Fibroblast of the aortic adventitia (primary cell): ENCODE measurements around the gene ART4. TPM values are rescaled to one million over a fixed set of nuclear protein-coding genes. Genes with fewer than 3 reads are reported as not detected.

ENCODE experiments used
- DNase-seq: peaks from one replicate; pipeline ENCODE4 v3.0.0-alpha.2; 2010; ENCODE audit warnings: low read depth
- H3K4me3 ChIP-seq: 2 replicates; pipeline ENCODE4 v1.5.1; 2011; ENCODE audit warnings: low read depth, mild to moderate bottlenecking, control low read depth, low read length, moderate library complexity
- total RNA-seq: library from RNA; depleted of rRNA; stranded (reverse); fragments of >200 nt; gene quantifications from 2 replicates; pipeline ENCODE4 v1.2.3, GENCODE V29; 2012; ENCODE audit warnings: low replicate concordance
- TF ChIP-seq, protein P1 (sequence below): IDR thresholded peaks from 2 replicates; pipeline ENCODE4 v1.5.1; 2011; ENCODE audit warnings: mild to moderate bottlenecking, low read length, control low read depth, inconsistent platforms; ENCODE audit not compliant: insufficient read depth

The ART4 gene
- total RNA-seq, 1 donor: 0.36 TPM

DNA sequence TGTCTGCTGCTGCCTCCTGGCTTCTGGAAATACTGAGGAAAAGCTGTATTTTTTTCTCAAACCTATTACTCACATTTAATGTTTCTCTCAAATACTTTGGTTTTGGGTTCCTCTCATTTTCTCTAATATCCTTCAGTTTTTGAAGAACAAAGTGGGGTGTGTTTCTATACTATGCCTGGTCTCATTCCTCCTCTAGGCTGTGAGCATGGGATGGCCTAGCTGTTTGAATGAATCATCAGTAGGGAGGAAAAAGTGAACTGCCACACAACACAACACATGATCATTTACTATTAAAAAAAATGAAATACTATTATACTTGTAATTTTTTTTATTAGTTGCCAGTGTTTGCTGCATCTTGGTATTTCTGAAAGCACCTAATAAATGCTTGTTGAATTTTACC is 18.1 kb downstream of the ART4 start:
- no peak for DNase-seq

DNA sequence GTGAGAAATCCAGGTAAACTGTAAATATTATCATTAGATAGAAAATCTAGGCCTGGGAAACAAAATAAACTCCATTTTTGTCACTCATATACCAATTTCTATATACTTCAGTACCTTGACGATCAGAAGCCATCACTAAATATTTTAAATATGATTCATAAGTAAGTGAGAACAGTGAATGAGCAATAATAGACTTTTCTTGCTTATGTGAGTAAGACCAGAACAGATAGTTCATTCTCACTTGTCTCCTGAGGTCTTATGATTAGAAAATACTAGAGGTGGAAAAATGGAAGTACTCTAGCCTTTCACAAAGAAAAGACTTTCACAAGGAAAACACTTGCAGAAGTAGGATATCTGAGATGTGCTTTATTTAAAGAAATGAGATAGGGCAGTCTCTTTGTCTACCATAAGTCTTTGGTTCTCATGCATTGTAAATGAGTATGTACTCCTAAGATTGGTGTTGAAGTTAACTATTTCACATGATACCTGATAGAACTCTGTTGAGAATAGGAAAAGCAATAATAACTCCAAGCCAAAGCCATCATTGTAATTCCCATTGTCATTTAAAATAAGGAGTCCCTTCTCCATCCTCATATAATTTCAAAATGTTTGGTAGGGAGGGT is 19.2 kb downstream of the ART4 start:
- TF ChIP-seq, protein P1, sequence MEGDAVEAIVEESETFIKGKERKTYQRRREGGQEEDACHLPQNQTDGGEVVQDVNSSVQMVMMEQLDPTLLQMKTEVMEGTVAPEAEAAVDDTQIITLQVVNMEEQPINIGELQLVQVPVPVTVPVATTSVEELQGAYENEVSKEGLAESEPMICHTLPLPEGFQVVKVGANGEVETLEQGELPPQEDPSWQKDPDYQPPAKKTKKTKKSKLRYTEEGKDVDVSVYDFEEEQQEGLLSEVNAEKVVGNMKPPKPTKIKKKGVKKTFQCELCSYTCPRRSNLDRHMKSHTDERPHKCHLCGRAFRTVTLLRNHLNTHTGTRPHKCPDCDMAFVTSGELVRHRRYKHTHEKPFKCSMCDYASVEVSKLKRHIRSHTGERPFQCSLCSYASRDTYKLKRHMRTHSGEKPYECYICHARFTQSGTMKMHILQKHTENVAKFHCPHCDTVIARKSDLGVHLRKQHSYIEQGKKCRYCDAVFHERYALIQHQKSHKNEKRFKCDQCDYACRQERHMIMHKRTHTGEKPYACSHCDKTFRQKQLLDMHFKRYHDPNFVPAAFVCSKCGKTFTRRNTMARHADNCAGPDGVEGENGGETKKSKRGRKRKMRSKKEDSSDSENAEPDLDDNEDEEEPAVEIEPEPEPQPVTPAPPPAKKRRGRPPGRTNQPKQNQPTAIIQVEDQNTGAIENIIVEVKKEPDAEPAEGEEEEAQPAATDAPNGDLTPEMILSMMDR: no peak
- H3K4me3 ChIP-seq: no peak overlapping the region
- DNase-seq: no peak

More for the DNA sequence above, 18.1 kb downstream of the ART4 start:
- no peak overlapping the region for H3K4me3 ChIP-seq
- TF ChIP-seq, protein P1: no peak

DNA sequence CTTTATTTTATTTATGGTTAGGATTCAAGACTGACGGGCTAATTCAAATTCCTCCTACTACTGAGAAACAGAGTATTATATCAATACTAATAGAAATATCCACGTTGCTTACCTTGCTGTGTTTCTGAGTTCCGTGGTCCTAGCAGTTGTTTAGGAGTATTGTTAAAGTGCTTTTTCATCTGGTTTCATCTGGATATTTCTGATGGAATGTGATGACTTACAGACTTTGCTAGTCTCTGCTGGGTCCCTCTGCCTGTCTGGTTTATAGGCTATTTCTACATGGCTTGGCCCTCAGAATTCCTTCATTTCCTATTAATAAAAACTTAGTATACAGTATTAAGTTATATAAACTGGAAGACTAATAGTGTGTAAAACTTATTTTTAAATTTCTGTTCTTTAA is 29.3 kb downstream of the ART4 start, which contains the start of gene SMCO3:
Gene SMCO3 (minus strand): TSS at position 169 of the 400 bp plus-strand sequence. CDS start 7,502 bp downstream, outside the sequence.
- no peak within 1 kb of the TSS for H3K4me3 ChIP-seq
- TF ChIP-seq, protein P1: no peak
- no peak for DNase-seq

DNA sequence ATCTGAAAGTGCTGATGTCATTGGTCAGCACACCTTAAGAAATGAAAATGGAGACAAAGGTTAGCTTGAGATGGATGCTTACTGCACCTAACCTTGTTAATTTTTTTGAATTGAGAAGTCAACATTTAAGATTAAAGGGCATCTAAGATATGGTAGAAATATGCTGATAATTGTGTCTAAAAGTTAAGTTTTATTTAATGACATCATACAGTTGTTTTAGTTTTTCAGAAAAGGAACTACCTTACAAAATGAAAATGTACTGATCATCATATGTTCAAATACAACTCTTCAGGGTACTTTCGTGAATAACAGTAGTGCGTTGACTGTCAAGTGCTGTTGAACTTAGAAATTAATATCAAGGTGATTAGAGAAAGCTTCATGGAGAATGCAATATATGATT is 31.8 kb downstream of the ART4 start:
- H3K4me3 ChIP-seq: no peak overlapping the region
- TF ChIP-seq, protein P1: no peak
- DNase-seq: no peak

DNA sequence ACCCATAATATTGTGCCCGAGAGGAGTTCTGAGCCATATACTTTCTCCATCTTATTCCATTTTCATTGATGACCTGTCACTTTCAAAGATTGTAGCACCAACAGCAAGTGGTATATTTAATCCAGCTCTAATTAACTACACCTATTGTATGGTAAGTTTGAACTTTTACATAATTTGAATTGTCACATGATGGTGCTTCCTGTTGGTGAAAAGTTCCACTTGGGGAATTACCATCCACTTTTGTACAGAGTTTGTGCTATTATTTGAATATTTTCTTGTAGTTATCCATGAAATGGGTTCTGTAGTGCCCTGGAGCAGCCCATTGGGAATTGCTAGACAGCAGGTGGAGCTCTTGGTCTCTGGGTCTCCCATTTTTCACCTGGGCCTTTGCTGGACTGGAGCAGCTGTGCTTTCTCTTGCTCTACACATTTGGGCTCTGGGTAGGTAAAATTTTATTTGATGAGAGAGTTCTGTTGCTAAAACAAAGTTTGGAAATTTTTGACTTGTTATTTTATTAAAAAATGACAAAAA is 32.3 kb downstream of the ART4 start:
- peak; percentile 43 for DNase-seq
- TF ChIP-seq, protein P1: peak; percentile 60
- no peak overlapping the region for H3K4me3 ChIP-seq

DNA sequence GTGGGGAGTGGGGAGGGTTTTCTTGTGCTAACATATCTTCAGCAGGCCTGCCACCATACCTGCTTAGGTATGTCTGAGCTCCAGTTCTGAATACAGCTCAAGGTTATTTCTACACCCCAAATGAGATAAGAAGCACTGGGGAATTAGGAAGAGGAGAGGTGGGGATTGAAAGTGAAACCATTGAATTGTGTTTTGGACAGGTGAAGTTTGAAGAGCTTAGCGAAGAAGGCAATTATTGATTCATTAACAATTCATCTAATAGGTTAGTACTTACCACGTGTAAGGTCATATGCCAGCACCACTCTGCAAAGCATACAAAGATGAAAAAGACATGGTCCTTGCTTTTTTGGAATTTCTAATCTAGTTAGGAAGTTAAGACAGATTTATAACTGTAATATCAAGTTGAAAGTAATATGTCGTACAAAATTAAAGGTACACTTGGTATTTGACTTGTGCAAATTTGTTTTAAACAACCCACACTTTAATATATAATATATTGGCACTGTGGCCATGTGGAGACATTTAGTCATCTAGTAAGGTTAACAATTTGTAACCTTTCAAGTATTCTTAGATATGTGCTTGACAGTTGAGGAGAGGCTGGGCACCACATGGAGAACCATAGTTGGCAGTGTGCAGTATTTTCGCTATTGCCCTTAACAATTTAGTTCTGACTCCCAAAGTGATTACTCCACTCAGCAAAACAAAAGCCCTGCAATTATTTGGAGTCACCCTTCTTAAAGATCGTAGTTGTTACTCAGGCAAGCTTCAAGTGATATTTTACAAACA is 33.0 kb downstream of the ART4 start:
- TF ChIP-seq, protein P1: no peak
- no peak for DNase-seq
- no peak overlapping the region for H3K4me3 ChIP-seq
